Right renal cortex interstitium (tissue), 3 donors: ENCODE measurements around the gene MARK3. TPM values are rescaled to one million over a fixed set of nuclear protein-coding genes. Genes with fewer than 3 reads are reported as not detected.

Experiments used
- DNase-seq, 3 donors: peaks; one replicate each; pipeline ENCODE4 v3.0.0-alpha.2; 2013; ENCODE audit warnings: low read depth in 3 of 3, low spot score in 2 of 3
- polyA plus RNA-seq, 3 donors: library from polyadenylated mRNA; unstranded; fragments of 120-200 nt; gene quantifications; one replicate each; pipeline ENCODE4 v1.2.1, GENCODE V29; 2013; ENCODE audit not compliant: insufficient read length in 3 of 3

The MARK3 gene
- polyA plus RNA-seq, 3 donors = 87.3 to 99.0 (median 97.8) TPM

- DNase-seq = no peak
Observed at GRCh38 chr14:103533137-103533998, 148.2 kb downstream of the MARK3 start.

GRCh38 chr14:103533999-103534575, 148.9 kb downstream of the MARK3 start:
- no peak for DNase-seq

DNA sequence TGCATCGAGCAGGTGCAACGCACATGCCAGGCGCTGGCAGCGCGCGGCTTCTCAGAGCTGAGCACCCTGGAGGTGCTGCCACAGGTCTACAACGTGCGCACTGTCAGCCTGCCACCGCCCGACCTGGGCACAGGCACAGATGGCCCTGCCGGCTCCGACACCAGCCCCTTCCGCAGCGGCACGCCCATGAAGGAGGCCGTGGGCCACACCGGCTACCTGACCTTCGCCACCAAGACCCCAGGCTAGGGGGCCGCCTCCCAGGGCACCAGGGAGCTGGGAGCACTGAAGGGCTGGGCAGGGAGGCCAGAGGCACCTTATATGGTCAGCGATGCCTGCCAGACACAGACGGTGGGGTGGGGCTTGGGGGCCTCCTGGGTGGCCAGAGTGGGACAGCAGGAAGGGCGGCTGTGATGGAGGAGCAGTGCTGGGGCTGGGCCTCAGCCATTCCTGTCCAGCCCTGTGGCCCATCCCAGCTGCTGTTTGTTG, 149.4 kb downstream of the MARK3 start:
- no peak for DNase-seq

- DNase-seq = no peak
Observed at GRCh38 chr14:103535081-103535890, 150.1 kb downstream of the MARK3 start.

DNA sequence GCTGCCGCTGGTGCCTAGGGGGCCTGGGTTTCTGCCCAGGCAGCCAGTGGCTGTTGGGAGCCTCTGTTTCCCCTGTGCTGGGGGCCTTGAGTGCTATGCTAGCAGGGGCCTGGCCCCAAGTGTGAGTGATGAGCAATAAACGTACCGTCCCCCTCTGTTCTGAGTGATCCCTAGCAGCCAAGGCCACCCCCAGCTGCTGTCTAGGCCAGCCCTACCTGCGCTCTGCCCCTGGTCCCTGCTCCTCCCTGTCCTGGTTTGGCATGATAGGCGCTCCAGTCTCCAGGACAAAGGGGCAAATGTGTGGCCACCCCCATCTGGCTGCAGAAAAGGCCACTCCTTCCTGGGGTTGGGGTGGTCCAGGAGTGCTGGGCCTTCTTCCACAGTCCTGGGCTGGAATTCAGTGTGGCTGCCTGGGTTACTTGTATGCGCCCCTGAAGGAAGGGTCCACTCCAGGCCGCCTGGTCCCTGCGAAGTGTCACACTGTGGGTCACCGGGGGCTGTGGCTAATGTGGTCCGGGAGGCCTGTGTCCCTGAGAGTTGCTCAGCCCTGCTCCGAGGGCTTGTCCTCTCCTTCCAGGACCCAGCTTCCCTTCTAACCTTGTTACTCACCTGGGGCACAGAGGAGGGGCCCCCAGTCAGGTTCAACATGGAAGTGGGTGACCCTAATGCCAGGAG, 150.8 kb downstream of the MARK3 start:
- no peak for DNase-seq

GRCh38 chr14:103536693-103537092, 151.5 kb downstream of the MARK3 start:
- no peak for DNase-seq

DNA sequence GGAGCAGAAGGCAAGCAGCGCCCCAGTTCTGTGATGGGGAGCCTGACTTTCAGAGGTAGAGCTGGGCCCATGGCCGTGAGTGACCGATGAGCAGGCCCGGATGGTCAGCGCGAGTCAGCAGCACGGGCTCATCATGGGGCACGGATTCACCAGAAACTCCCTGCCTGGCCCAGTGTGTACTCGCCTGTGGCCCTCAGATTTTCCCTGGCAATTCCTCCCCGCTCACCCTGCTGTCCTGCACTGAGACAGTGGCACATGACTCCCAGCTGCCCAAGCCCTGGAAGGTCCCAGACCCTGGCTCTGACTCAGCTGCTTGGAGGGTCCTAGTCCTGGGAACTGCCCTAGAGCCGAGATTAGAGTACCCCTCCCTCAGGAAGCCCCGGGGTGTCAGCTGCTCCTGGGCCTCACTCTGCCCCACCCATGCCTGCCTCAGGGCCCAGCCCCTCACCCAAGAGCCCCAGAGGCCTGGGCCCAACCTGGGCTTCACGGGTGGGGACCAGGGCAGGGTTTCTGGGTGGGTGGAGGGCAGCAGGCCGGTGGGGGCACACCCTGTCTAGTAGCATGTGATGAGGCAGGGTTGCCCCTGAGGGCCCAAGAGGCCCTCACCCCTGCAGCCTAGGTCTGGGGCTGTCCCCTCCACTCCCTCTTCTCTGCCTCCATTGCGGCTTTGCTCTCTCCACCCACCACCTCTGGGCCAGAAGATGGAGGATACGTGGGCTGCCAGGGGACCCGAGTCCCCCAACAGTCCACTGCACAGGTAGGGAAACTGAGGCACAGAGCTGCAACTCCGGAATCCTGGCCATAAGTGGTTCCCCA, 152.2 kb downstream of the MARK3 start:
- DNase-seq = no peak

- DNase-seq = no peak
Observed at GRCh38 chr14:103538291-103539055, 153.3 kb downstream of the MARK3 start.

DNA sequence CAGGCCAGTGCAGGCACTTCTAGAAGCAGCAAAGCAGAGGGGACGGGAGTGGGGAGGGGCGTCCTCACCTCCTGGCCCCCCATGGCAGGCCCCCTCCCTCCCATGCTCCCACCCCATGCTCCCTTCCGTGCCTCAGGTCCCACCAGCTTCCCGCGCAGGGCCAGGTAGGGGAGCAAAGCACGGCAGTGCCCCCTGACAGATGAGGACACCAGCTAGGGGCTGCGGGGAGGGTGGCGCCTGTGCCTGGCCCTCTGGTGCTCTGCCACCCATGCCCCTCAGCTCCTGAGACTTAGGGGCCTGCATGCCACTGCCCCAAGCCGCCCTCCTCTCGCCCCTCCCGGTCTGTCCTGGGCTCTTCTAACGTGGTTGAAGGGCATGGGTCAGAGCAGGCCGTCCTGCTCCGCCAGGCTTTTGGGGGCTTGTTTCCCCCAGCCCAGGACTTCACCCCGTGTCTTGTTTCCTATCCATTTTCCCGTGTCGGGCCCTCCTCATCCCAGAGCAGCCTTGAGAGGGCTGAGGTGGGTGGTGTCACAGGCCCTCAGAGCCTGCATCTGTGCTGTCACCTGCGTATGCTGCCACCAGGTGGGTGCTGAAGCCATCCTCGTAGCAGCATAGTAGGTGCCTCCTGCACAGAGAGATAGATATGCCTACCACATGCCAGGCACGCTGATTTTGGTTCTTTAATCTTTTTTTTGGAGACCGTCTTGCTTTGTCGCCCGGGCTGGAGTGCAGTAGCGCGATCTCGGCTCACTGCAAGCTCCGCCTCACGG, 154.0 kb downstream of the MARK3 start:
- DNase-seq = no peak

- no peak for DNase-seq
Observed at GRCh38 chr14:103540821-103541708, 155.8 kb downstream of the MARK3 start.

GRCh38 chr14:103541709-103542604, 156.7 kb downstream of the MARK3 start:
- DNase-seq = no peak

- DNase-seq = no peak
Observed at GRCh38 chr14:103542605-103543088, 157.4 kb downstream of the MARK3 start.

GRCh38 chr14:103543140-103543539, 157.9 kb downstream of the MARK3 start:
- no peak for DNase-seq

- no peak for DNase-seq
Observed at GRCh38 chr14:103543721-103544387, 158.6 kb downstream of the MARK3 start.

- DNase-seq = no peak
Observed at GRCh38 chr14:103544388-103545218, 159.4 kb downstream of the MARK3 start.
